ENCODE results near the gene ARHGEF12.

Gene ARHGEF12

DNA sequence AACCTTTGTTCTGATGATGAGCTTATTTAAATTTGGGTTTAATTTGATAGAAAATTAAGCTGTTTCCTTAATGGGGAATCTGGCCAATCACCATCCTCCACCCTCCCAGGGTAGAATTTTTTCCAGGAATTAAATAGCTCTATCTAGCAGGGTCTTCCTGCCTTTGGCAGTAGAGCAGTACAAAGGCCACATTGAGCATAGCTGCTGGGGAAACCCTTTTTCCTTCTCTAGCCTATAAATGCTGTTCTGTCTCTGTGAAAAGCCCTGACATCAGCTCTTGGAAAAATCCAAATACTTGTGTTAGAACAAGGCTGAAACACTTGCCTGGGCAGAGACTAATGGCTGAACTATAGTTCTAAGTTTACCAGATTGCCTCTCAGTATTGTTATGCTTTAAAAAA lies 55.1 kb downstream of the ARHGEF12 start:
- Histone ChIP-seq H3K9ac (ENCODE audit: low read depth, low read length) (no peak overlapping the region), H3K4me1 (ENCODE audit: insufficient read depth, low read length) (peaks cover 5% of the 10 kb centered on the region; the same call in 1 of the 2 replicates), H3K27ac (ENCODE audit: low read length) (no peak overlapping the region), H3K9me3 (ENCODE audit: insufficient read depth, low read depth, low read length) (no peaks in the 10 kb centered on the region), H3K36me3 (ENCODE audit: insufficient read depth, low read depth, low read length) (no peaks in the 10 kb centered on the region), H3K4me3 (ENCODE audit: low read length) (no peak overlapping the region), H3K27me3 (ENCODE audit: insufficient read depth, low read length) (no peaks in the 10 kb centered on the region)

- H3K9ac ChIP-seq (ENCODE audit: low read depth, low read length) = no peak overlapping the region
- H3K9me3 ChIP-seq (ENCODE audit: insufficient read depth, low read depth, low read length) = no peaks in the 10 kb centered on the region
- H3K36me3 ChIP-seq (ENCODE audit: insufficient read depth, low read depth, low read length) = no peaks in the 10 kb centered on the region
- no peak overlapping the region for H3K4me3 ChIP-seq (ENCODE audit: low read length)
- peaks cover 6% of the 10 kb centered on the region for H3K4me1 ChIP-seq (ENCODE audit: insufficient read depth, low read length)
- H3K27me3 ChIP-seq (ENCODE audit: insufficient read depth, low read length) = no peaks in the 10 kb centered on the region
- no peak overlapping the region for H3K27ac ChIP-seq (ENCODE audit: low read length)
These were observed 55.6 kb downstream of the ARHGEF12 start for GRCh38 chr11:120391854-120392253.

- Histone ChIP-seq H3K9me3 (ENCODE audit: insufficient read depth, low read depth, low read length) (no peaks in the 10 kb centered on the region), H3K36me3 (ENCODE audit: insufficient read depth, low read depth, low read length) (no peaks in the 10 kb centered on the region), H3K9ac (ENCODE audit: low read depth, low read length) (no peak overlapping the region), H3K4me1 (ENCODE audit: insufficient read depth, low read length) (peaks cover 10% of the 10 kb centered on the region), H3K27ac (ENCODE audit: low read length) (no peak overlapping the region), H3K27me3 (ENCODE audit: insufficient read depth, low read length) (no peaks in the 10 kb centered on the region), H3K4me3 (ENCODE audit: low read length) (no peak overlapping the region)
These were observed 56.1 kb downstream of the ARHGEF12 start for GRCh38 chr11:120392314-120392713.

- H3K9ac ChIP-seq (ENCODE audit: low read depth, low read length) = no peak overlapping the region
- H3K27ac ChIP-seq (ENCODE audit: low read length) = no peak overlapping the region
These were observed 56.6 kb downstream of the ARHGEF12 start for GRCh38 chr11:120392793-120393192.

DNA sequence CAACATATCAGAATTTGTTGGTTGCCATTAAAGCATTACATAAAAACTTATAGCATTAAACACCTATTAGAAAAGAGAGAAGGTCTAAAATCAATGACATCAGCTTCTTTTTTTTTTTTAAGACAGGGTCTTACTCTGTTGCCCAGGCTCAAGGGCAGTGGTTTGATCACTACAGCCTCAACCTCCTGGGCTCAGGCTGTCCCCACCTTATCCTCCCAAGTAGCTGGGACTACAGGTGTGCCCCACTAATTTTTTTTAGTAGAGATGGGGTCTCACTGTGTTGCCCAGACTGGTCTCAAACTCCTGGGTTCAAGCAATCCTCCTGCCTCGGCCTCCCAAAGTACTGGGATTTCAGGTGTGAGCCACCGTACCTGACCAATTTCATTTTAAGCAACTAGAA lies 57.9 kb downstream of the ARHGEF12 start:
- Histone ChIP-seq H3K27me3 (ENCODE audit: insufficient read depth, low read length) (no peaks in the 10 kb centered on the region), H3K4me1 (ENCODE audit: insufficient read depth, low read length) (peaks cover 19% of the 10 kb centered on the region), H3K36me3 (ENCODE audit: insufficient read depth, low read depth, low read length) (no peaks in the 10 kb centered on the region), H3K4me3 (ENCODE audit: low read length) (no peak overlapping the region), H3K27ac (ENCODE audit: low read length) (no peak overlapping the region), H3K9ac (ENCODE audit: low read depth, low read length) (no peak overlapping the region), H3K9me3 (ENCODE audit: insufficient read depth, low read depth, low read length) (no peaks in the 10 kb centered on the region)

More at GRCh38 chr11:120392793-120393192, 56.6 kb downstream of the ARHGEF12 start:
- Histone ChIP-seq H3K4me1 (ENCODE audit: insufficient read depth, low read length) (peaks cover 10% of the 10 kb centered on the region), H3K9me3 (ENCODE audit: insufficient read depth, low read depth, low read length) (no peaks in the 10 kb centered on the region), H3K27me3 (ENCODE audit: insufficient read depth, low read length) (no peaks in the 10 kb centered on the region), H3K4me3 (ENCODE audit: low read length) (no peak overlapping the region), H3K36me3 (ENCODE audit: insufficient read depth, low read depth, low read length) (no peaks in the 10 kb centered on the region)

GRCh38 chr11:120395778-120396177 lies 59.6 kb downstream of the ARHGEF12 start:
- Histone ChIP-seq H3K9ac (ENCODE audit: low read depth, low read length) (no peak overlapping the region), H3K9me3 (ENCODE audit: insufficient read depth, low read depth, low read length) (no peaks in the 10 kb centered on the region), H3K4me1 (ENCODE audit: insufficient read depth, low read length) (peaks cover 27% of the 10 kb centered on the region), H3K27me3 (ENCODE audit: insufficient read depth, low read length) (no peaks in the 10 kb centered on the region), H3K27ac (ENCODE audit: low read length) (no peak overlapping the region), H3K36me3 (ENCODE audit: insufficient read depth, low read depth, low read length) (no peaks in the 10 kb centered on the region), H3K4me3 (ENCODE audit: low read length) (no peak overlapping the region)

- H3K4me1 ChIP-seq (ENCODE audit: insufficient read depth, low read length) = peaks cover 36% of the 10 kb centered on the region
- H3K36me3 ChIP-seq (ENCODE audit: insufficient read depth, low read depth, low read length) = no peaks in the 10 kb centered on the region
- H3K27me3 ChIP-seq (ENCODE audit: insufficient read depth, low read length) = no peaks in the 10 kb centered on the region
- H3K4me3 ChIP-seq (ENCODE audit: low read length) = no peak overlapping the region
- H3K9me3 ChIP-seq (ENCODE audit: insufficient read depth, low read depth, low read length) = no peaks in the 10 kb centered on the region
- H3K9ac ChIP-seq (ENCODE audit: low read depth, low read length) = no peak overlapping the region
- H3K27ac ChIP-seq (ENCODE audit: low read length) = no peak overlapping the region
These were observed 61.9 kb downstream of the ARHGEF12 start for GRCh38 chr11:120398132-120398531.

DNA sequence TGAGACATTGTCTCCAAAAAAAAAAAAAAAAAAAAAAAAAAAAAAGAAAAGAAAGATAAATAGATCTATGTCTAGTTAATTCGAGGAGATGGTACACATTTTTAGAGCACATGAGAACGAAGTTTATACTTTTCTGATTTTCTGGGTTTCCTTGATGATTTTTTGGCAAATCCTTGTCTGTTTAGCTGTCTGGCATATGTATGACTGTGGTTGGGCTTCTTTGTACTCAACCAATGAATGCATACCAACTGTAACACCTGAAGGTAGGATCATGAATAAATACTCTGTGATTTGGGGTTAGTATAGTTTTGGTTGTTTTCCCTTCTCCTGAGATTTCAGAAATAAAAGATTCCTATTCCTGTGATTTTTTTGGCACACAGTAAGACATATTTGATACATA lies 63.1 kb downstream of the ARHGEF12 start:
- no peaks in the 10 kb centered on the region for H3K9me3 ChIP-seq (ENCODE audit: insufficient read depth, low read depth, low read length)
- H3K4me3 ChIP-seq (ENCODE audit: low read length) = no peak overlapping the region
- no peak overlapping the region for H3K9ac ChIP-seq (ENCODE audit: low read depth, low read length)

DNA sequence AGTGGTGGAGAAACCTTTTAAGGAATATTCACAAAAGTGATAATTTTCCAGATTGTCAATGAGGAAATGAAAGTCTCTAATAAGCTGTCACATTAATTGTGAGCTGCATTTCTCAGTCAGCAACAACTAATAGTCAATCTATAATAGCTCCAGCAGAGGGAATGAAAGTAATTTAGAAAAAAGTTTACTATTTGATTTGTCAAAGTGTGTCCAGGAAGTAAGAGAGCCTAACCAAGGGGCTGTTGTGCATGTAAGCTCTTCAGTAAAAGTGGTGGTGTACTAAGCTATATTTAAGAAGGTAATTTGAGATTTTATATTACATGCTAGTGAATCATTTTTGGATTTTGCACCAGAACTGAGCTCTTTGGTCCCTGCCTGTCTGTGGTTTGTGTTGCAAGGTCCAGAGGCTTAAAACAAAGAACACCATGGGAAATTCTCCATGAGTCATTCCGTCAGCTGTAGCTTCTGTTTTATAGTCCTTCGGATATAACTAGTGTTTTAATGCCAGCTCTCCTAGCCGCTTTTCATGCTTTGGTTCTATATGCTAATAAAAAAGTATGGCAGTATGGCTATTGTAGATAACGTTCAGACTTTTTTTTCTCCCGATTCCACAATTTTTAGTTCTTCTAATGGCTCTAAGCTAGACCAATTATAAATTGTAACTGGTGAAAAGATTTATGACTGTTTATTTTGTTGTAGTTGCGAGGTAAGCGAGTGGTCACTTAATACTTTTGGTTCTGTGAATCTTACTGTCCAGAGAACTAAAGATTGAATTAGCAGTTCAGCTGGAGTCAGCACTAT lies 64.6 kb downstream of the ARHGEF12 start:
- Histone ChIP-seq H3K27me3 (ENCODE audit: insufficient read depth, low read length) (no peaks in the 10 kb centered on the region), H3K36me3 (ENCODE audit: insufficient read depth, low read depth, low read length) (no peaks in the 10 kb centered on the region), H3K27ac (ENCODE audit: low read length) (no peak overlapping the region), H3K9me3 (ENCODE audit: insufficient read depth, low read depth, low read length) (no peaks in the 10 kb centered on the region), H3K4me3 (ENCODE audit: low read length) (no peak overlapping the region), H3K4me1 (ENCODE audit: insufficient read depth, low read length) (peaks cover 53% of the 10 kb centered on the region), H3K9ac (ENCODE audit: low read depth, low read length) (no peak overlapping the region)

More for the DNA sequence above, 63.1 kb downstream of the ARHGEF12 start:
- H3K36me3 ChIP-seq (ENCODE audit: insufficient read depth, low read depth, low read length) = no peaks in the 10 kb centered on the region
- no peak overlapping the region for H3K27ac ChIP-seq (ENCODE audit: low read length)
- no peaks in the 10 kb centered on the region for H3K27me3 ChIP-seq (ENCODE audit: insufficient read depth, low read length)
- peaks cover 46% of the 10 kb centered on the region for H3K4me1 ChIP-seq (ENCODE audit: insufficient read depth, low read length)

GRCh38 chr11:120401506-120401905 lies 65.3 kb downstream of the ARHGEF12 start:
- Histone ChIP-seq H3K36me3 (ENCODE audit: insufficient read depth, low read depth, low read length) (no peaks in the 10 kb centered on the region), H3K4me1 (ENCODE audit: insufficient read depth, low read length) (peaks cover 53% of the 10 kb centered on the region), H3K27ac (ENCODE audit: low read length) (no peak overlapping the region), H3K9ac (ENCODE audit: low read depth, low read length) (no peak overlapping the region), H3K9me3 (ENCODE audit: insufficient read depth, low read depth, low read length) (no peaks in the 10 kb centered on the region), H3K27me3 (ENCODE audit: insufficient read depth, low read length) (no peaks in the 10 kb centered on the region), H3K4me3 (ENCODE audit: low read length) (no peak overlapping the region)

DNA sequence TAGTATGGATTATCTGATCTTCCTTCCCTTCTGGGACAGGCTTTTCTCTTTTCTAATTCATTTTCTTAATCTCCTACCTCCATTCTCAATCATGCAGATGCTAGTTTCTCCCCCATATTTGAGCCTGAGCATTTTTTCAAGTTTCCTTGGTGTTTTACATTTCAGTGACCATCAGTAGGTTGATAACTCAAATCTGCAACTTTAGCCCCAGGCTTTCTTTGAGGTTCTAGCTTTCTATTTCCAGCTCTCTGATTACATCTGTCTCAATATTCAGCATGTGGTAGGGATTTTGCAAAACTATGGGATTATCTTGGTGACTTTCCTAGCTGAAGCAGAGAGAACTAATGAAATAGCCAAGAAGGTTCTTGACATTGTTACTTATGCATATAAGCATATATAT lies 67.8 kb downstream of the ARHGEF12 start:
- Histone ChIP-seq H3K9ac (ENCODE audit: low read depth, low read length) (peak overlapping the region; percentile 23; the same call in 1 of the 2 replicates), H3K4me3 (ENCODE audit: low read length) (0 out of 2 replicates have a peak overlapping the region, but pooled peaks have one; percentile 9), H3K36me3 (ENCODE audit: insufficient read depth, low read depth, low read length) (no peaks in the 10 kb centered on the region), H3K4me1 (ENCODE audit: insufficient read depth, low read length) (peaks cover 39% of the 10 kb centered on the region), H3K9me3 (ENCODE audit: insufficient read depth, low read depth, low read length) (no peaks in the 10 kb centered on the region), H3K27me3 (ENCODE audit: insufficient read depth, low read length) (no peaks in the 10 kb centered on the region), H3K27ac (ENCODE audit: low read length) (peak overlapping the region; percentile 25)

DNA sequence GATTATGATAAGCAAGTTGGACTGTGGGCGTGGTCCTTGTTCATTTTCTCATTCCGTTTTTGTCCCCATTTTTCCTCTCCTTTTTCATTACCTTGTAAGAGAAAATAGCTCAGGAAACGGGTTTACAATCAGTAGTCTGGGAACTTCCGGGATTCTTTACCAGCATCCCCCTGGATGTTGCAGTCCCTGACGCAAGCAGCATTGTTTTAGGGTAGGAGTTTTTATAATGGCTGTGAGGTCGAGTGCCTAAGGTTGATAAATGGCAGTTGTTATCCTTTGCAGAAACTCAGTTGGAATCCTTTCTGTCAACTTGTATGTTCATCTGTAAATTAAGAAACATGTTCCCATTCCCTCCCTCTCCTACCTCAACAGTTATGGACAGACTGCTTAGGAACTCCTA lies 68.3 kb downstream of the ARHGEF12 start:
- Histone ChIP-seq H3K4me3 (ENCODE audit: low read length) (0 out of 2 replicates have a peak overlapping the region, but pooled peaks have one; percentile 9), H3K9me3 (ENCODE audit: insufficient read depth, low read depth, low read length) (no peaks in the 10 kb centered on the region), H3K27me3 (ENCODE audit: insufficient read depth, low read length) (no peaks in the 10 kb centered on the region), H3K9ac (ENCODE audit: low read depth, low read length) (no peak overlapping the region; the same call in 1 of the 2 replicates), H3K4me1 (ENCODE audit: insufficient read depth, low read length) (peaks cover 36% of the 10 kb centered on the region), H3K27ac (ENCODE audit: low read length) (no peak overlapping the region), H3K36me3 (ENCODE audit: insufficient read depth, low read depth, low read length) (no peaks in the 10 kb centered on the region)

All from iPS-20b (cell line).